Putamen (tissue), 1 donor: ENCODE data around the gene KLF1.

Experiments
- DNase-seq: peaks from one replicate; pipeline ENCODE4 v3.0.0-alpha.2; 2016; ENCODE audit warnings: low spot score

KLF1 gene

GRCh38 chr19:12838182-12838885 is 48.7 kb downstream of the KLF1 start, which contains the start of gene MAST1:
TSS of gene MAST1 (plus strand) at chr19:12838515. CDS start at chr19:12838573, 58 bp downstream.
- peak; percentile 25 for DNase-seq

- no peak for DNase-seq
Measured at GRCh38 chr19:12837225-12837624, 49.8 kb downstream of the KLF1 start.

GRCh38 chr19:12836529-12836863 is 50.5 kb downstream of the KLF1 start:
- no peak for DNase-seq

- DNase-seq: no peak
Measured at GRCh38 chr19:12834976-12835757, 51.8 kb downstream of the KLF1 start.

GRCh38 chr19:12834566-12834943 is 52.4 kb downstream of the KLF1 start, which contains the start of gene RTBDN:
TSS of gene RTBDN (minus strand) at chr19:12834579. CDS start at chr19:12829979, 4,600 bp downstream.
- no peak for DNase-seq
